ENCODE measurements around the gene EGLN3. TPM values are rescaled to one million over a fixed set of nuclear protein-coding genes. Genes with fewer than 3 reads are reported as not detected.

The EGLN3 gene
- total and polyA plus RNA-seq, 2 donors (not counting 3 experiments of a cell fraction or from before 2014, with no cell fraction given) = 0.20 TPM; not detected in 1

DNA sequence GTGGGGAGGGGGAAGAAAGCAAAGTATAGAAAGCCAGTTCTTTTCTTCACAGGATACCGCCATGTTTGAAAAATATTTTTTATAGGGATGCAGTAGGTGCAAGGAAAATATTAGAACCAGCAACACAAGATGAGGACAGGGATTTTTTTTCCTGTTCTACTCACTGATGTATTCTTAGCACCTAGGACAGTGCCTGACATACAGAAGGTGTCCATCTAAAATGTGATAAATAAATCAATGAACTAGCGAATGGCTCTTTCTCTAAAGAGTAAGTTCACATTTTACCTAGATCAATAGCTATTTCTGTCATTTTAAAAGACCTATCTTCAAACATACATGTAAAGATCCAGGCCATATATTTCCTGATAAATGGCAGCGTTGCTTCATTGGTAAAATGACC lies 18.8 kb downstream of the EGLN3 start:
- TF ChIP-seq POLR2AphosphoS5 (IDR thresholded peaks at IDR 0.05; ENCODE audit: insufficient read depth, low read depth, low read length) = no peak
- TF ChIP-seq, protein P1, sequence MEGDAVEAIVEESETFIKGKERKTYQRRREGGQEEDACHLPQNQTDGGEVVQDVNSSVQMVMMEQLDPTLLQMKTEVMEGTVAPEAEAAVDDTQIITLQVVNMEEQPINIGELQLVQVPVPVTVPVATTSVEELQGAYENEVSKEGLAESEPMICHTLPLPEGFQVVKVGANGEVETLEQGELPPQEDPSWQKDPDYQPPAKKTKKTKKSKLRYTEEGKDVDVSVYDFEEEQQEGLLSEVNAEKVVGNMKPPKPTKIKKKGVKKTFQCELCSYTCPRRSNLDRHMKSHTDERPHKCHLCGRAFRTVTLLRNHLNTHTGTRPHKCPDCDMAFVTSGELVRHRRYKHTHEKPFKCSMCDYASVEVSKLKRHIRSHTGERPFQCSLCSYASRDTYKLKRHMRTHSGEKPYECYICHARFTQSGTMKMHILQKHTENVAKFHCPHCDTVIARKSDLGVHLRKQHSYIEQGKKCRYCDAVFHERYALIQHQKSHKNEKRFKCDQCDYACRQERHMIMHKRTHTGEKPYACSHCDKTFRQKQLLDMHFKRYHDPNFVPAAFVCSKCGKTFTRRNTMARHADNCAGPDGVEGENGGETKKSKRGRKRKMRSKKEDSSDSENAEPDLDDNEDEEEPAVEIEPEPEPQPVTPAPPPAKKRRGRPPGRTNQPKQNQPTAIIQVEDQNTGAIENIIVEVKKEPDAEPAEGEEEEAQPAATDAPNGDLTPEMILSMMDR (IDR thresholded peaks at IDR 0.05; ENCODE audit: extremely low read depth in 1 of 2, insufficient read depth in 1 of 2, low read depth in 1 of 2, low read length in 2 of 2) = no peak
- no peaks in the 10 kb centered on the region for H4K20me1 ChIP-seq (replicated peaks; ENCODE audit: control insufficient read depth, extremely low read depth, insufficient read depth, low read length)
- no peaks in the 10 kb centered on the region for H3K79me2 ChIP-seq (ENCODE audit: control insufficient read depth, insufficient read depth, low read length)
- DNase-seq (ENCODE audit: low read depth, low spot score) = no peak
- no peak overlapping the region for H3K9ac ChIP-seq (replicated peaks; ENCODE audit: extremely low read depth, insufficient read depth, low read length)
- BruUV-seq (replicated peaks) = no TSS peak
- no peak overlapping the region for H3K4me2 ChIP-seq (ENCODE audit: insufficient read depth, low read length)
- no peak for FAIRE-seq
- H3K9me1 ChIP-seq (replicated peaks; ENCODE audit: control insufficient read depth, extremely low read depth, insufficient read depth, low read length) = no peaks in the 10 kb centered on the region
- intact Hi-C loops (cut with micrococcal nuclease) (no loop called here), dilution Hi-C loops (cut with MboI; ENCODE audit: extremely low pct_ligation_motif_present, low sequenced_read_pairs) (no loop called here)
- peaks cover 10% of the 10 kb centered on the region for H3K4me1 ChIP-seq (ENCODE audit: control insufficient read depth, extremely low read depth, insufficient read depth, low read length)
- H3K4me3 ChIP-seq (replicated peaks in 1 of 3; ENCODE audit: insufficient read depth in 1 of 3, low read depth in 1 of 3, low read length in 3 of 3) = no peak overlapping the region
- no peaks in the 10 kb centered on the region for H3K9me3 ChIP-seq (replicated peaks; ENCODE audit: control insufficient read depth, insufficient read depth, low read length)
- H2AFZ ChIP-seq (ENCODE audit: low read depth, low read length) = no peak overlapping the region
- no peaks in the 10 kb centered on the region for H3K36me3 ChIP-seq (ENCODE audit: control insufficient read depth in 2 of 2, extremely low read depth in 1 of 2, insufficient read depth in 2 of 2, low read length in 2 of 2)
- no peak overlapping the region for H3K27ac ChIP-seq (ENCODE audit: insufficient read depth, low read depth, low read length)
- POLR2A ChIA-PET = no interaction called here
- CTCF ChIA-PET = no interaction called here
- peaks cover 7 to 13% of the 10 kb centered on the region in 2 experiments for H3K27me3 ChIP-seq (ENCODE audit: control insufficient read depth in 2 of 2, insufficient read depth in 2 of 2, low read length in 2 of 2)

- no peak for FAIRE-seq
- ChIA-PET POLR2A (no interaction called here), CTCF (no interaction called here)
- DNase-seq (ENCODE audit: low read depth, low spot score) = no peak
- peaks cover 10% of the 10 kb centered on the region for H3K4me1 ChIP-seq (ENCODE audit: control insufficient read depth, extremely low read depth, insufficient read depth, low read length)
- BruUV-seq (replicated peaks) = no TSS peak
- H3K9ac ChIP-seq (replicated peaks; ENCODE audit: extremely low read depth, insufficient read depth, low read length) = no peak overlapping the region
- H3K9me1 ChIP-seq (replicated peaks; ENCODE audit: control insufficient read depth, extremely low read depth, insufficient read depth, low read length) = no peaks in the 10 kb centered on the region
- intact Hi-C loops (cut with micrococcal nuclease) = no loop called here
- no peaks in the 10 kb centered on the region for H3K36me3 ChIP-seq (ENCODE audit: control insufficient read depth in 2 of 2, extremely low read depth in 1 of 2, insufficient read depth in 2 of 2, low read length in 2 of 2)
- TF ChIP-seq MAX (IDR thresholded peaks at IDR 0.05; ENCODE audit: insufficient read depth, insufficient read length) (no peak), GATA2 (IDR thresholded peaks at IDR 0.05; ENCODE audit: insufficient read depth, insufficient read length, low read depth, low read length) (no peak), POLR2A (IDR thresholded peaks at IDR 0.05; ENCODE audit: low read depth, low read length) (no peak), MYC (IDR thresholded peaks at IDR 0.05; ENCODE audit: low read depth, low read length) (no peak), FOS (IDR thresholded peaks at IDR 0.05; ENCODE audit: borderline replicate concordance, insufficient read depth, low read length) (no peak), POLR2AphosphoS5 (IDR thresholded peaks at IDR 0.05; ENCODE audit: insufficient read depth, low read depth, low read length) (no peak), EZH2 (IDR thresholded peaks at IDR 0.05; ENCODE audit: borderline replicate concordance, low read depth, low read length, severe bottlenecking) (no peak), JUN (IDR thresholded peaks at IDR 0.05; ENCODE audit: borderline replicate concordance, insufficient read depth, insufficient read length, low read depth) (no peak)
- TF ChIP-seq, protein P1 (IDR thresholded peaks at IDR 0.05; ENCODE audit: extremely low read depth in 1 of 2, insufficient read depth in 1 of 2, low read depth in 1 of 2, low read length in 2 of 2) = no peak
- dilution Hi-C loops (cut with MboI; ENCODE audit: extremely low pct_ligation_motif_present, low sequenced_read_pairs) = no loop called here
- H3K4me3 ChIP-seq (replicated peaks in 1 of 3; ENCODE audit: insufficient read depth in 1 of 3, low read depth in 1 of 3, low read length in 3 of 3) = no peak overlapping the region
- no peak overlapping the region for H3K27ac ChIP-seq (ENCODE audit: insufficient read depth, low read depth, low read length)
- H3K4me2 ChIP-seq (ENCODE audit: insufficient read depth, low read length) = no peak overlapping the region
- H4K20me1 ChIP-seq (replicated peaks; ENCODE audit: control insufficient read depth, extremely low read depth, insufficient read depth, low read length) = no peaks in the 10 kb centered on the region
- H3K9me3 ChIP-seq (replicated peaks; ENCODE audit: control insufficient read depth, insufficient read depth, low read length) = no peaks in the 10 kb centered on the region
- H3K79me2 ChIP-seq (ENCODE audit: control insufficient read depth, insufficient read depth, low read length) = no peaks in the 10 kb centered on the region
- no peak overlapping the region for H2AFZ ChIP-seq (ENCODE audit: low read depth, low read length)
- peaks cover 7 to 13% of the 10 kb centered on the region in 2 experiments for H3K27me3 ChIP-seq (ENCODE audit: control insufficient read depth in 2 of 2, insufficient read depth in 2 of 2, low read length in 2 of 2)
These were observed 19.4 kb downstream of the EGLN3 start for GRCh38 chr14:33931461-33931860.

Measured in endothelial cell of umbilical vein (primary cell).